ENCODE measurements around the gene RBBP5. TPM values are rescaled to one million over a fixed set of nuclear protein-coding genes. Genes with fewer than 3 reads are reported as not detected.

The RBBP5 gene
- total and polyA plus RNA-seq, 2 donors (not counting 1 experiment from before 2014, with no cell fraction given) = 6.8 to 18.5 TPM

DNA sequence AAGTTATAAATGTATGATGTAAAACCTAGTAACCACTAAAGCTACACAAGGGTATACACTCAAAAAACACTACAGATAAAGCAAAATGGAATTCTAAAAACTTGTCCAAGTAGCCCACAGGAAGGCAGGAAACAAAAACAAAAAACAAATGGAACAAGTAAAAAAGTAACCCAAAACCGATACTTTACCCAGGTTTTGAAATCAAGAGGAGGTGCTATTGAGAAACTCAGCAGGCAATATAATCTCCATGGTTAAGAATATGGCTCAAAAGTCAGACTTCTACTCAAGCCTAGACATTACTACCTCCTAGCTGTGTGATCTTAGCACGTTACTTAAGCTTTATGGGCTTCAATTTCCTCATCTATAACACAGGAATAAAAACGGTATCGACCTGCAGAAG lies 13.3 kb downstream of the RBBP5 start:
- ChIA-PET CTCF (interaction anchor here (1.0 to 4.3 kb wide), 3 partner anchors 17 to 148 kb away, joined by 3 to 23 read pairs (median 4); no protein-coding TSS in a partner anchor), POLR2A (interaction anchor here (0.7 kb wide), 1 partner anchor 741 kb away, joined by 3 read pairs; no protein-coding TSS in a partner anchor)
- Histone ChIP-seq H3K27me3 (replicated peaks in 1 of 4; ENCODE audit: control extremely low read depth in 1 of 4, control insufficient read depth in 3 of 4, insufficient read depth in 4 of 4, low read length in 3 of 4) (no peaks in the 10 kb centered on the region), H3K4me2 (replicated peaks; ENCODE audit: low read depth, low read length, poor library complexity, severe bottlenecking) (no peak overlapping the region), H4K20me1 (ENCODE audit: control insufficient read depth, insufficient read depth, low read length, poor library complexity, severe bottlenecking) (peaks cover 7% of the 10 kb centered on the region), H3K9me3 (ENCODE audit: control extremely low read depth in 1 of 3, control insufficient read depth in 2 of 3, insufficient read depth in 1 of 3, low read length in 2 of 3) (no peaks in the 10 kb centered on the region), H3K4me3 (ENCODE audit: control extremely low read depth in 1 of 5, extremely low read depth in 1 of 5, insufficient read depth in 1 of 5, low read depth in 2 of 5, low read length in 4 of 5) (no peak overlapping the region), H3K79me2 (ENCODE audit: control insufficient read depth, insufficient read depth, low read length) (peaks cover 10% of the 10 kb centered on the region), H3K27ac (ENCODE audit: low read length in 2 of 2) (no peak overlapping the region), H3K9ac (ENCODE audit: low read length) (no peak overlapping the region), H3K4me1 (ENCODE audit: control insufficient read depth in 2 of 2, insufficient read depth in 2 of 2, low read length in 2 of 2) (peaks cover 6 to 20% of the 10 kb centered on the region in 2 donors), H2AFZ (ENCODE audit: insufficient read depth, low read depth, low read length, poor library complexity, severe bottlenecking) (no peak overlapping the region), H3K36me3 (replicated peaks in 1 of 2; ENCODE audit: control extremely low read depth in 1 of 2, control insufficient read depth in 1 of 2, extremely low read depth in 1 of 2, insufficient read depth in 2 of 2, low read length in 1 of 2) (peaks cover 18 to 45% of the 10 kb centered on the region in 2 experiments)
- DNase-seq = no peak
- WGBS (ENCODE audit: insufficient coverage) = no CpG with 5 or more reads among the region's 4 CpGs
- no peak for ATAC-seq (ENCODE audit: low read depth)
- TF ChIP-seq, protein P1, sequence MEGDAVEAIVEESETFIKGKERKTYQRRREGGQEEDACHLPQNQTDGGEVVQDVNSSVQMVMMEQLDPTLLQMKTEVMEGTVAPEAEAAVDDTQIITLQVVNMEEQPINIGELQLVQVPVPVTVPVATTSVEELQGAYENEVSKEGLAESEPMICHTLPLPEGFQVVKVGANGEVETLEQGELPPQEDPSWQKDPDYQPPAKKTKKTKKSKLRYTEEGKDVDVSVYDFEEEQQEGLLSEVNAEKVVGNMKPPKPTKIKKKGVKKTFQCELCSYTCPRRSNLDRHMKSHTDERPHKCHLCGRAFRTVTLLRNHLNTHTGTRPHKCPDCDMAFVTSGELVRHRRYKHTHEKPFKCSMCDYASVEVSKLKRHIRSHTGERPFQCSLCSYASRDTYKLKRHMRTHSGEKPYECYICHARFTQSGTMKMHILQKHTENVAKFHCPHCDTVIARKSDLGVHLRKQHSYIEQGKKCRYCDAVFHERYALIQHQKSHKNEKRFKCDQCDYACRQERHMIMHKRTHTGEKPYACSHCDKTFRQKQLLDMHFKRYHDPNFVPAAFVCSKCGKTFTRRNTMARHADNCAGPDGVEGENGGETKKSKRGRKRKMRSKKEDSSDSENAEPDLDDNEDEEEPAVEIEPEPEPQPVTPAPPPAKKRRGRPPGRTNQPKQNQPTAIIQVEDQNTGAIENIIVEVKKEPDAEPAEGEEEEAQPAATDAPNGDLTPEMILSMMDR (IDR thresholded peaks at IDR 0.05) = no peak
- TF ChIP-seq EZH2 (IDR thresholded peaks at IDR 0.05; ENCODE audit: borderline replicate concordance, insufficient read depth, low read depth, low read length, poor library complexity, severe bottlenecking) = no peak
- Mint-ChIP-seq H3K9me3 (ENCODE audit: insufficient read depth) (no peaks in the 10 kb centered on the region), H3K4me1 (peaks cover 18% of the 10 kb centered on the region), H3K27ac (no peak overlapping the region), H3K27me3 (no peaks in the 10 kb centered on the region), H3K4me3 (no peak overlapping the region)
- intact Hi-C loops (cut with micrococcal nuclease) = no loop called here

GRCh38 chr1:205107327-205107726 lies 14.5 kb downstream of the RBBP5 start:
- Histone ChIP-seq H3K27me3 (replicated peaks in 1 of 4; ENCODE audit: control extremely low read depth in 1 of 4, control insufficient read depth in 3 of 4, insufficient read depth in 4 of 4, low read length in 3 of 4) (no peaks in the 10 kb centered on the region), H3K4me3 (ENCODE audit: control extremely low read depth in 1 of 5, extremely low read depth in 1 of 5, insufficient read depth in 1 of 5, low read depth in 2 of 5, low read length in 4 of 5) (no peak overlapping the region), H3K9me3 (ENCODE audit: control extremely low read depth in 1 of 3, control insufficient read depth in 2 of 3, insufficient read depth in 1 of 3, low read length in 2 of 3) (no peaks in the 10 kb centered on the region), H3K4me1 (ENCODE audit: control insufficient read depth in 2 of 2, insufficient read depth in 2 of 2, low read length in 2 of 2) (peaks cover 6 to 20% of the 10 kb centered on the region in 2 donors), H4K20me1 (ENCODE audit: control insufficient read depth, insufficient read depth, low read length, poor library complexity, severe bottlenecking) (peaks cover 7% of the 10 kb centered on the region), H3K79me2 (ENCODE audit: control insufficient read depth, insufficient read depth, low read length) (peaks cover 10% of the 10 kb centered on the region), H2AFZ (ENCODE audit: insufficient read depth, low read depth, low read length, poor library complexity, severe bottlenecking) (no peak overlapping the region), H3K36me3 (replicated peaks in 1 of 2; ENCODE audit: control extremely low read depth in 1 of 2, control insufficient read depth in 1 of 2, extremely low read depth in 1 of 2, insufficient read depth in 2 of 2, low read length in 1 of 2) (peaks cover 14 to 51% of the 10 kb centered on the region in 2 experiments), H3K9ac (ENCODE audit: low read length) (no peak overlapping the region), H3K27ac (ENCODE audit: low read length in 2 of 2) (no peak overlapping the region), H3K4me2 (replicated peaks; ENCODE audit: low read depth, low read length, poor library complexity, severe bottlenecking) (no peak overlapping the region)
- intact Hi-C loops (cut with micrococcal nuclease) = no loop called here
- no peak for ATAC-seq (ENCODE audit: low read depth)
- DNase-seq = no peak
- no peak overlapping the region for H3K4me3 Mint-ChIP-seq
- H3K4me1 Mint-ChIP-seq = peaks cover 18% of the 10 kb centered on the region
- H3K27me3 Mint-ChIP-seq = no peaks in the 10 kb centered on the region
- CTCF ChIA-PET = no interaction called here
- no peaks in the 10 kb centered on the region for H3K9me3 Mint-ChIP-seq (ENCODE audit: insufficient read depth)
- TF ChIP-seq EZH2 (IDR thresholded peaks at IDR 0.05; ENCODE audit: borderline replicate concordance, insufficient read depth, low read depth, low read length, poor library complexity, severe bottlenecking) = no peak
- TF ChIP-seq, protein P1 (IDR thresholded peaks at IDR 0.05) = no peak
- no peak overlapping the region for H3K27ac Mint-ChIP-seq
- POLR2A ChIA-PET = interaction anchor here (0.7 kb wide), 2 partner anchors 406 to 524 kb away, joined by 3 to 6 read pairs; no protein-coding TSS in a partner anchor
- WGBS (ENCODE audit: insufficient coverage) = 100% methylated on average over 1 of the region's 4 CpGs

Data from B cell (primary cell).